HEK293 (cell line): ENCODE results near the gene STEAP1B.

Experiments
- CTCF ChIA-PET: fragments of 350-600 bp; formaldehyde crosslinking; extraction: SDS; loops from one replicate; lab custom pipeline; 2021; ENCODE audit warnings: antibody characterized with exemption; lab: Yijun Ruan, JAX
- POLR2A ChIA-PET: fragments of 300-600 bp; formaldehyde crosslinking; extraction: SDS; loops from one replicate; lab custom pipeline; 2020; ENCODE audit warnings: antibody characterized with exemption, inconsistent platforms; lab: Yijun Ruan, JAX
- H3K27ac ChIP-seq: fragments of 200-500 bp; sonication (Bioruptor generic); 2 replicates; pipeline ENCODE4 v1.5.1; 2014; ENCODE audit warnings: low read depth, low read length, control low read depth, inconsistent platforms; ENCODE audit errors: extremely low read depth
- H3K36me3 ChIP-seq, 2 experiments: fragments of 200-500 bp in 1 of 2; sonication (Bioruptor generic) in 1 of 2; 1 replicate in 1 of 2; 2 replicates in 1 of 2; pipeline ENCODE4 v1.5.1; 2014 to 2017; ENCODE audit warnings: inconsistent platforms in 2 of 2, low read length in 2 of 2; ENCODE audit not compliant: control insufficient read depth in 2 of 2, insufficient read depth in 1 of 2
- H3K4me1 ChIP-seq: fragments of 200-500 bp; sonication (Bioruptor generic); 2 replicates; pipeline ENCODE4 v1.5.1; 2014; ENCODE audit warnings: mild to moderate bottlenecking, low read length, inconsistent platforms; ENCODE audit not compliant: control insufficient read depth, insufficient read depth
- H3K4me3 ChIP-seq: 2 replicates; pipeline ENCODE4 v1.5.1; 2011; ENCODE audit warnings: low read depth, mild to moderate bottlenecking, control low read depth, low read length, moderate library complexity
- H3K9me3 ChIP-seq: fragments of 200-500 bp; sonication (Bioruptor generic); 2 replicates; pipeline ENCODE4 v1.5.1; 2014; ENCODE audit warnings: low read depth, low read length, inconsistent platforms; ENCODE audit not compliant: control insufficient read depth, insufficient read depth
- FEZF1 ChIP-seq: fragments of 450-650 bp; formaldehyde crosslinking; IDR thresholded peaks from 2 replicates; pipeline ENCODE4 v1.5.1; 2016; ENCODE audit warnings: missing biosample characterization, missing genetic modification characterization
- KLF8 ChIP-seq: fragments of 450-650 bp; formaldehyde crosslinking; IDR thresholded peaks from 2 replicates; pipeline ENCODE4 v1.5.1; 2016; ENCODE audit warnings: missing biosample characterization, missing genetic modification characterization
- OSR2 ChIP-seq: fragments of 450-650 bp; formaldehyde crosslinking; IDR thresholded peaks from 2 replicates; pipeline ENCODE4 v1.5.1; 2016; ENCODE audit warnings: missing biosample characterization, missing genetic modification characterization
- PRDM6 ChIP-seq: fragments of 450-650 bp; formaldehyde crosslinking; IDR thresholded peaks from 2 replicates; pipeline ENCODE4 v1.5.1; 2017; ENCODE audit warnings: missing biosample characterization, missing genetic modification characterization
- ZBTB26 ChIP-seq: fragments of 450-650 bp; formaldehyde crosslinking; optimal IDR thresholded peaks from 2 replicates; pipeline ENCODE3; 2016; ENCODE audit warnings: missing biosample characterization, mild to moderate bottlenecking, missing genetic modification characterization
- ZFHX2 ChIP-seq: fragments of 450-650 bp; formaldehyde crosslinking; conservative IDR thresholded peaks from 2 replicates; pipeline ENCODE4 v1.5.1; 2016; ENCODE audit warnings: missing biosample characterization, missing genetic modification characterization
- ZFP3 ChIP-seq: fragments of 450-650 bp; formaldehyde crosslinking; IDR thresholded peaks from 2 replicates; pipeline ENCODE4 v1.5.1; 2016; ENCODE audit warnings: low read depth, missing biosample characterization, missing genetic modification characterization
- ZNF146 ChIP-seq: fragments of 450-650 bp; formaldehyde crosslinking; IDR thresholded peaks from 2 replicates; pipeline ENCODE4 v1.5.1; 2016; ENCODE audit warnings: missing biosample characterization, missing genetic modification characterization
- ZNF148 ChIP-seq: fragments of 450-650 bp; formaldehyde crosslinking; IDR thresholded peaks from 2 replicates; pipeline ENCODE4 v1.5.0; 2017; ENCODE audit warnings: missing biosample characterization, missing genetic modification characterization, borderline replicate concordance
- ZNF184 ChIP-seq: fragments of 450-650 bp; IDR thresholded peaks from 2 replicates; pipeline ENCODE4 v1.5.1; 2018; ENCODE audit warnings: missing biosample characterization, mild to moderate bottlenecking, missing genetic modification characterization
- ZNF26 ChIP-seq: fragments of 450-650 bp; formaldehyde crosslinking; IDR thresholded peaks from 2 replicates; pipeline ENCODE4 v1.5.1; 2016; ENCODE audit warnings: missing biosample characterization, missing genetic modification characterization
- ZNF274 ChIP-seq, 2 experiments: fragments of 200-500 bp in 1 of 2; fragments of 450-650 bp in 1 of 2; sonication (Bioruptor generic) in 1 of 2; formaldehyde crosslinking in 1 of 2; IDR thresholded peaks; 2 replicates each; pipeline versions ENCODE4 v1.5.1 to v1.6.1; 2014 to 2016; ENCODE audit warnings: borderline replicate concordance in 1 of 2, inconsistent platforms in 1 of 2, low read length in 1 of 2, missing biosample characterization in 1 of 2, missing genetic modification characterization in 1 of 2
- ZNF324 ChIP-seq: fragments of 450-650 bp; formaldehyde crosslinking; IDR thresholded peaks from 2 replicates; pipeline ENCODE4 v1.5.1; 2016; ENCODE audit warnings: missing biosample characterization, missing genetic modification characterization
- ZNF391 ChIP-seq: fragments of 450-650 bp; formaldehyde crosslinking; IDR thresholded peaks from 2 replicates; pipeline ENCODE4 v1.5.1; 2016; ENCODE audit warnings: low read depth, missing biosample characterization, missing genetic modification characterization, borderline replicate concordance
- ZNF488 ChIP-seq: fragments of 450-650 bp; formaldehyde crosslinking; IDR thresholded peaks from 2 replicates; pipeline ENCODE4 v1.5.1; 2016; ENCODE audit warnings: missing biosample characterization, missing genetic modification characterization
- ZNF561 ChIP-seq: fragments of 450-650 bp; IDR thresholded peaks from 2 replicates; pipeline ENCODE4 v1.5.1; 2018; ENCODE audit warnings: missing biosample characterization, missing genetic modification characterization, borderline replicate concordance
- ZNF658 ChIP-seq: fragments of 450-650 bp; formaldehyde crosslinking; IDR thresholded peaks from 2 replicates; pipeline ENCODE4; 2016; ENCODE audit warnings: missing biosample characterization, missing genetic modification characterization
- ZNF670 ChIP-seq: fragments of 450-650 bp; formaldehyde crosslinking; IDR thresholded peaks from 2 replicates; pipeline ENCODE4 v1.5.1; 2016; ENCODE audit warnings: missing biosample characterization, missing genetic modification characterization, low read depth
- ZSCAN5A ChIP-seq: fragments of 450-650 bp; formaldehyde crosslinking; IDR thresholded peaks from 2 replicates; pipeline ENCODE4 v1.5.1; 2016; ENCODE audit warnings: missing biosample characterization, missing genetic modification characterization

Gene STEAP1B

GRCh38 chr7:22468609-22469008 lies 31.4 kb downstream of the STEAP1B start (continued):
- TF ChIP-seq ZNF26 (tag by site-specific recombination) = no peak
- TF ChIP-seq ZFP3 = no peak
- no peak for TF ChIP-seq OSR2 (tag by site-specific recombination)
- no peak for TF ChIP-seq ZNF324 (tag by site-specific recombination)

- CTCF ChIA-PET = interaction anchor here (0.9 kb wide), 1 partner anchor 12 kb away, joined by 5 read pairs; no protein-coding TSS in a partner anchor
- POLR2A ChIA-PET = no interaction called here
These were observed 35.7 kb downstream of the STEAP1B start for GRCh38 chr7:22464299-22464698.

More at GRCh38 chr7:22464299-22464698, 35.7 kb downstream of the STEAP1B start:
- no peaks in the 10 kb centered on the region for H3K4me1 ChIP-seq
- no peak overlapping the region for H3K27ac ChIP-seq
- no peaks in the 10 kb centered on the region for H3K36me3 ChIP-seq
- H3K4me3 ChIP-seq = no peak overlapping the region
- no peaks in the 10 kb centered on the region for H3K9me3 ChIP-seq
- no peak for TF ChIP-seq PRDM6 (tag by site-specific recombination)
- no peak for TF ChIP-seq ZNF146
- TF ChIP-seq ZSCAN5A (tag by site-specific recombination) = no peak
- TF ChIP-seq ZNF561 = no peak
- TF ChIP-seq ZNF148 (tag by site-specific recombination) = no peak
- TF ChIP-seq ZNF658 (tag by site-specific recombination) = no peak
- no peak for TF ChIP-seq ZNF488
- no peak for TF ChIP-seq ZFHX2 (tag by site-specific recombination)
- no peak for TF ChIP-seq ZNF391 (tag by site-specific recombination)
- TF ChIP-seq ZNF274 (IDR thresholded peaks at IDR 0.05; ENCODE audit: low read length) = no peak
- TF ChIP-seq ZNF274 (tag by site-specific recombination; IDR thresholded peaks at IDR 0.05; ENCODE audit: borderline replicate concordance) = no peak
- no peak for TF ChIP-seq KLF8
- no peak for TF ChIP-seq ZNF670 (tag by site-specific recombination)
- TF ChIP-seq ZNF184 (tag by site-specific recombination) = no peak
- no peak for TF ChIP-seq ZBTB26 (tag by site-specific recombination)
- TF ChIP-seq FEZF1 = no peak
